Mononuclear cell (primary cell): ENCODE measurements around the gene CADPS2. TPM values are rescaled to one million over a fixed set of nuclear protein-coding genes. Genes with fewer than 3 reads are reported as not detected.

ENCODE experiments used
- H3K27me3 ChIP-seq: 2 replicates; pipeline ENCODE4 v1.6.0; 2011; ENCODE audit warnings: low read length, control low read depth; ENCODE audit not compliant: insufficient read depth
- H3K4me1 ChIP-seq: 2 replicates; pipeline ENCODE4 v1.5.1; 2011; ENCODE audit warnings: mild to moderate bottlenecking, low read length, control low read depth; ENCODE audit not compliant: insufficient read depth
- H3K4me3 ChIP-seq: 2 replicates; pipeline ENCODE4 v1.5.1; 2011; ENCODE audit warnings: mild to moderate bottlenecking, low read length, moderate library complexity
- H3K9me3 ChIP-seq: 2 replicates; pipeline ENCODE4 v1.5.1; 2011; ENCODE audit warnings: low read depth, mild to moderate bottlenecking, control low read depth, low read length
- total RNA-seq: library from RNA; depleted of rRNA; stranded (reverse); fragments of >200 nt; gene quantifications from one replicate; pipeline ENCODE4 v1.2.3, GENCODE V29; 2012

The CADPS2 gene
- total RNA-seq, 1 donor = not detected

DNA sequence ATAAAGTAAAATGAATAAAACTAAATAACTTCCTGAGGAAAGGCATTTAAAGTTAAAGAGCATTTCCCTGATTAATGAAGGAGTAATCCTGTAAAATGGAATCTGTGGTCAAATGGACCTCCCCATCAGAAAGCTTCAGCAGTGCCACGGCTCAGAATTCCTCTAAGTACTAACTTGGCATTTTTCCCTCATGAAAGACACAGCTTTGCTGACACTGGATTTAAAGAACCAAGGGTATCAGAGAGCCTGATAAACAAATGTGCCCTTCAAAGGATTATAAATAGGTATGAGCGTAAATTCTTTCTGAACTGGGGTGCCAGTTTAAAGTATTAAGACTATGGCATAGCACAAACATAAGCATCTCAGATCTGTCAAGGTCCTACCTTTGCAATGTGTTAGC, 159.4 kb downstream of the CADPS2 start:
- Histone ChIP-seq H3K4me3 (no peak overlapping the region), H3K27me3 (no peaks in the 10 kb centered on the region), H3K4me1 (no peaks in the 10 kb centered on the region), H3K9me3 (no peaks in the 10 kb centered on the region)

DNA sequence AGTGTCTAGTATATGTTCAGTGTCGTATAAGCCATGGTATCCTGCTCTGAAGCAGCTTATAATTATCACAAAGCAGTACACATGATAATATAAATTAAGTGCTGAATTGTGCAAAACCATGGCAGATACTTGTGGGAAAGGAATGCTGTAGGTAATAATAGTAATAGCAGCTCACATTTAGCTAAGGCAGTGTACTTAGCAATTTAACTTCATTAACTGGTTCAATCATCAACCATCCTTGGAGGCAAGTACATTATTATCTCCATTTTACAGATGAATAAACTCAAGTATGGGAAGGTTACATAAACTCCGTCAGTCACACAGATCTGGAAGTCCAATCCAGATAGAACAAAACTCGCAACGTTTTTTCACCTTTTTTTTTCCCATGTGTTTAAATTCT, 161.9 kb downstream of the CADPS2 start:
- no peaks in the 10 kb centered on the region for H3K27me3 ChIP-seq
- H3K9me3 ChIP-seq = no peaks in the 10 kb centered on the region
- H3K4me3 ChIP-seq = no peak overlapping the region
- no peaks in the 10 kb centered on the region for H3K4me1 ChIP-seq

DNA sequence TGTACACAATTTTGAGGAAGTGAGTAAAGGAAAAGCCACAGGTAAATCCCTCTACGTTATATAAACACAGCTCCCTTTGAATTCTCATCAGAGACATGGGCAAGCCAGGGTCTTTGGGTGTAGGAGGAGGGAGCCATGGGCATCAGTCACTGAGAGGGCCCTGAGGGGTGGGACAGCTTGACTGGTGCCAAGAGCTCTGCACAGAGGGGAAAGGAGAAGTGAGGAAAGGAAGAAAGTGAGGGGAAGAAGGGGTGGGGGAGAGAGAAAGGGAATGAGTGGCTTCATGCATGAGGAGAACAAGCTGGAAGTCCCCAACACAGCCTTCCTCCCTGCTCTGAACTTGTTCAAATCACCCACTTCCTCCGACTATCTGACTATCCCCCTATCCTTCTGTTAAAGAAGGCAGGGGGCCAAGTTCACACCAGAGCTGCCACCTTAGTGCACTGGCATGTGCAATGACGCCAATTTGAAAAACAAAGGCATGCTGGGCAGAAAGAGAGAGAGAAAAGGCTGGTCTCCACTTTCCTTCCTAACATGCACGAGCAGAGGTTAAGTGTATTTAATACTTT, 167.2 kb downstream of the CADPS2 start:
- Histone ChIP-seq H3K9me3 (no peaks in the 10 kb centered on the region), H3K4me1 (no peaks in the 10 kb centered on the region), H3K27me3 (no peaks in the 10 kb centered on the region), H3K4me3 (no peak overlapping the region)

DNA sequence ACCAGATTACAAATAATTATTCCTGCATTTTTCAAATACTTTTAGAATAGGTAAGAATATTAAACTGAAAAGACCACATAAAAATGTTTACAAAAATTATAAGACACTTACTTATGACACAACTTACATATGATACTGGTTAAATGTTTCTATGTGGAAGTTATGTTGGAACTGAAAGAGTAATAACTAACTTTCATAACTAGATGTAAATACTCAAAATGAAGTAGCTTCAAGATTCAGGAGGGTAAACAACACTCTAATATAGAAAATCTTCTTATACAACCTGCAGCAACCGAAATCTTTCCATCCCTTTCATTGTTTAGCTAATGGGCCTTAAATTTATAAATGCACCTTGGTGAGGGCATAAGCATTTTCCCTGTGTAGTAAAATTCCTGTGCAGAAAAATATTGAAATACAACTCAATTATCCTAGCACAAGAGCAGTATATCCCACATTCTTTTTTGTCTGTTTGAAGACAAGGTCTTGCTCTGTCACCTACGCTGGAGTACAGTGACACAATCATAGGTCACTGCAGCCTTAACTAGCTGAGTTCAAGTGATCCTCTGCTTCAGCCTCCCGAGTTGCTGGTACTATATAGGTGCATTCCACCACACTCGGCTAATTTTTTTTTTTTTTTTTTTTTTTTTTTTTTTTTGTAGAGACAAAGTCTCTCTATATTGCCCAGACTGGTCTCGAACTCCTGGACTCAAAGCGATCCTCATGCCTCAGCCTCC, 168.7 kb downstream of the CADPS2 start:
- no peaks in the 10 kb centered on the region for H3K27me3 ChIP-seq
- no peak overlapping the region for H3K4me3 ChIP-seq
- no peaks in the 10 kb centered on the region for H3K4me1 ChIP-seq
- no peaks in the 10 kb centered on the region for H3K9me3 ChIP-seq

DNA sequence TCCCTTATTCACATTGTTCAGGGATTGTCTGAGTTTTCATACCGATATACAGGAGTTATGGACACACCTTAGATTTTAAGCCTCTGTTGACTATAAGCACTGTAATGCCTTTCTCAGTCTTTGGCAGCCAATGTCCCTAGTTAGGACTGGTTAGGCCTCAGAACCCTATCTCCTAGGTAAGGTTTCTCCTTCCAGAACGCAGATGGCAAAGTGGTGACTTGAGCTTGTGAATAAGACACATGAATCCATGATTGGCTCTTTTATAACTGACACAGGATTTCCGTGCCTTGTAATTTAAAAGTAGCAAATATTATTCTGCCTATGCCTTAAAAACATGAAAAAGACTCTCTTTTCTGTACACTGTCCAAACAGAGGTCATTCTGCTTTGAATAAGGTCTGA, 171.1 kb downstream of the CADPS2 start:
- Histone ChIP-seq H3K4me3 (no peak overlapping the region), H3K4me1 (no peaks in the 10 kb centered on the region), H3K27me3 (no peaks in the 10 kb centered on the region), H3K9me3 (no peaks in the 10 kb centered on the region)

DNA sequence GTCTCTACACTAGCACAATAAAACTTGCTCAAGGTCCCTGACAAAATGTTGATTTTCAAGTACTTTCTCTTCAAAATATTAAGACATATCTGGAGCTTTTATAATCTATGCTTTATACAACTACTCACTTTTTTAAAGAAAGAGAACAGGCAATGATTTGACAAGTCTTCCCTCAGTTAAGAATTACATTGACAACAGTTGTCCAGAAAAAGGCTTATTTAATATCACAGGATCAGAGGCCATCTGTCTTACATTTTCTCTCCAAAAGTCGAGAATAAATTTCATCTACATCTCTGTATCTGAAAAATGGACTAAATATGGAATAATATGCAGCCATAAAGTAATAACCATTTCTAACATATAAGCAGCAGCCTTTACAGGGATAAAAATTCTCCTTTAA, 175.3 kb downstream of the CADPS2 start:
- no peaks in the 10 kb centered on the region for H3K4me1 ChIP-seq
- H3K4me3 ChIP-seq = no peak overlapping the region
- no peaks in the 10 kb centered on the region for H3K27me3 ChIP-seq
- H3K9me3 ChIP-seq = no peaks in the 10 kb centered on the region

DNA sequence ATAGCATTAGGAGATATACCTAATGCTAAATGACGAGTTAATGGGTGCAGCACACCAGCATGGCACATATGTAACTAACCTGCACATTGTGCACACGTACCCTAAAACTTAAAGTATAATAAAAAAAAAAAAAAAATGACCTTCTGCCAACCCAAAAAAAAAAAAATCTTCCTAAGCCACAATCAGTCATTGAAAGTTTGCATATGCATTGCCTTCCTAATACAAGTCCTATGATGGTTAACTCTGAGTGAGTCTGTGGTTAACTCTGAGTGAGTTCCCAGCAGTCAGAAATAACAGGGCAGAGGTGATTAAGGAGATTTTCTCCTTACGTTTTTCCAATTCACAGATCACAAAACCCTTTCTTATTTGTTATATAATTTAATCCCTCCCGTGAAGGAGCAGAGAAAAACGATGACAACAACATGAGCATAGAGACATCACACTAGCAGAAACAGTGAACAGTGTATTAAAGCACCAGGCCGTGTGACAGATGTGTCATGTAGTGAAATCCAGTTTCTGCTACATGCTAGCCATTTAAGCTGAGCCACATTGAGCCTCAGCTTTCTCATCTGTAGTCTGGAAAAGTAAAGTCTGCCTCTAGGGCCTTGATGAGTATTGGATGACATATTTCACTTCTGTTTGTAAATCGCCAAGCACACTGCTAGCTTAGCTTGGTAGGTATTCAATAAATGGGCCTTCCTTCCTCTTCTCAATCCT, 176.2 kb downstream of the CADPS2 start:
- no peaks in the 10 kb centered on the region for H3K27me3 ChIP-seq
- H3K4me1 ChIP-seq = no peaks in the 10 kb centered on the region
- no peak overlapping the region for H3K4me3 ChIP-seq
- no peaks in the 10 kb centered on the region for H3K9me3 ChIP-seq

DNA sequence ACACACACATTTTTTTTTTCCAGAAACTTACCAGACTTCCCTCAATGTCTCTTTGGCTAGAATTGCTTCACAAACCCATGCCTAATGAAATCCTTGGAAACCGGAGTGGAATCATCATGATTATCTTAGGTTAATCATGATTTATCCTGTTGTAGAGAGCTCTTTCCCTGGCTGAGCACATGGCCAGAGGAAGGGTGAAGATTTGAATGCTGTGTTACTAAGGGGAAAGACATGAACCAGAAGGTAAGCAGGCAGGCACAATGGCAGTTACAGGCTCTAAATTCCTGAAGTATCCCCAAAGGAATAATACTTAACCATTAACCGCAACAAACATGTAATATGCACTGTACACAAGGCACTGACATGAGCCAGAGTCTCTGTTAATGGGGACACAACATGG, 179.4 kb downstream of the CADPS2 start:
- Histone ChIP-seq H3K4me3 (no peak overlapping the region), H3K4me1 (no peaks in the 10 kb centered on the region), H3K9me3 (no peaks in the 10 kb centered on the region), H3K27me3 (no peaks in the 10 kb centered on the region)

DNA sequence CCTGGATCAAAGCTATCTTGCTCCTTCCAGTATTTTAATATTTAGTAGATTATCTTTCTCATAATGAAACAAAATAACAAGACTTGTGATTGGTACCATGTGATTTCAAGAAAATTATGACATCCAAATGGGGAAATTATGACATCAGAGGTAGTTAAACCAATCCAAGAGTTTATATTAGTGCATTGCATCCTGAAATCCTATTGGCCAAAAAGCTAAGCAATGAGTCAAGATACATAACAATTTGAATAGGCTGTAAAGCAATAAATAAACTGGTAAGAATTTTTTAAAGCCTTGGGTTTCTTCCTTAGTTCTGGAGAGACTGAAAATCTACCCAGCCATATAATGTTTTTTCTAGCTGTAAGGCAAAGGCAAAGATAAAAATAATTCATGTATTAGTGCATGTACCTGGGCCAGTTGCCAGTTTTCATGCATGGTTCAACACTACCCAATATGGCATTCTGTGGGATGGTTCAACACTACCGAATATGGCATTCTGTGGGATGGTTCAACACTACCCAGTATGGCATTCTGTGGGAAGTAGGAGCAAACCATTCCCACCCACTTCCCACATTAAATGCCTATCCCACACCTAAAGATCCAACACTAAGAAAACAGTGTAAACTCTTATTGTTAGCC, 183.3 kb downstream of the CADPS2 start, which contains the start of gene RNF148:
Gene RNF148, minus strand, starts transcription at position 51 of the 639 bp plus-strand sequence. CDS start 172 bp downstream, outside the sequence.
- H3K4me3 ChIP-seq = no peak within 1 kb of the TSS
- H3K9me3 ChIP-seq = no peaks in the 10 kb centered on the region
- no peaks in the 10 kb centered on the region for H3K4me1 ChIP-seq

DNA sequence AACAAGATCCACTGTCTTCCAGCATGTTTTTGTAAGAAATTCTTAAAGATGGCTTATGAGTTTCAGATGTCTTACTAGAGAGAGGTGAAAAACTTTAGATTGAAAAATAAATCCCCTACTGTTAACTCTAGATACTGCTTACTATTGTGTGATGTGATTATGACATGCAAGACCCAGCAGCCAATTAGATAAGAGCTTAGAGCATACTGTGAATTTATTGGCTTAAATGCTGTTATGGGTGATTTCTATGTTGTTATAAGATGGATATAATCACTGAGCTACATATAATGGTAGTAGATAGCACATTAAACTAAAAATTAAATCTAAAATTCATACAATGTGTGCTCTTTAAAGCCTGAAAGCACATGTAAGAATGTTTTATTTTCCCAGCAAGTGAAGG, 187.2 kb downstream of the CADPS2 start, which contains the start of gene RNF133:
Gene RNF133, minus strand, starts transcription at position 101 of the 400 bp plus-strand sequence. CDS start 199 bp downstream, outside the sequence.
- H3K4me1 ChIP-seq = no peaks in the 10 kb centered on the region
- H3K9me3 ChIP-seq = no peaks in the 10 kb centered on the region
- no peak within 1 kb of the TSS for H3K4me3 ChIP-seq
- H3K27me3 ChIP-seq = no peaks in the 10 kb centered on the region

More for the DNA sequence above, 183.3 kb downstream of the CADPS2 start, which contains the start of gene RNF148:
- H3K27me3 ChIP-seq = no peaks in the 10 kb centered on the region

DNA sequence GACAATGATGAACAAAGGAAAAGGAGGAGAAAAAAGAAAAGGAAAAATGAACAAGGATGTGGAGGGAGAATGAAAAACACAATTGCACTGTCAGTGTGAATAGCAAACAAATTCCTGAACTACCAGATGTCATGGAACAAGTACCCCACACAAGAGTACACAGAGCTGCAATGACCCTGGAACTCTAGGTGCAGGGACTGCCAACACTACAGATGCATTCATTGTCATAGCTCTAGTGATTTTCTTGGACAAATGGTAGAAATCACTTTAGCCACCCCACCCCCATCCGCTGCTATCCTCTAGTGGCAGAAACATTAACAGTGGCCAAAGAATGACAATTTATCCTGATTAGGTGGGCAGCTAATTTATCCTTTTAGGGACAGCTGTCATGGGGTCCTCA, 190.4 kb downstream of the CADPS2 start:
- Histone ChIP-seq H3K4me3 (no peak overlapping the region), H3K27me3 (no peaks in the 10 kb centered on the region), H3K9me3 (no peaks in the 10 kb centered on the region), H3K4me1 (no peaks in the 10 kb centered on the region)

DNA sequence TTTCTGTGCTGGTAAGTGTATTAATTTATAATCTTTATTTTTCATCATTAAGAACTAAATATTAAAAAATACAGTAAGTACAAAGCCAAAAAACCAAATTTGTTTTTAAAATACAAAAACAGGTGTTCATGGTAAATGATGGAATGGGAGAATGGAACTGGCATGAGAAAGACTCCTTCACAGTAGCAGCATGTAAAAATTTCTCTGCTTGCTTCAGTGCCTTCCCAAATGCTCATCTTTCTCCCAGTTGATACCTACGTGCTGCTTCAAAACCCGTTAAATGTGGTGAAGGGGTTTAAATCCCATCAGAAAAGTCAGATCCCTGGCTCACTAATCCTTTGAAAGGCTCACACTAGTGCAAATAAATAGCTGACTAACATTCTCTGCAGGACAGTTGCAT, 191.6 kb downstream of the CADPS2 start:
- H3K9me3 ChIP-seq = no peaks in the 10 kb centered on the region
- H3K27me3 ChIP-seq = no peaks in the 10 kb centered on the region
- H3K4me3 ChIP-seq = no peak overlapping the region
- H3K4me1 ChIP-seq = no peaks in the 10 kb centered on the region

DNA sequence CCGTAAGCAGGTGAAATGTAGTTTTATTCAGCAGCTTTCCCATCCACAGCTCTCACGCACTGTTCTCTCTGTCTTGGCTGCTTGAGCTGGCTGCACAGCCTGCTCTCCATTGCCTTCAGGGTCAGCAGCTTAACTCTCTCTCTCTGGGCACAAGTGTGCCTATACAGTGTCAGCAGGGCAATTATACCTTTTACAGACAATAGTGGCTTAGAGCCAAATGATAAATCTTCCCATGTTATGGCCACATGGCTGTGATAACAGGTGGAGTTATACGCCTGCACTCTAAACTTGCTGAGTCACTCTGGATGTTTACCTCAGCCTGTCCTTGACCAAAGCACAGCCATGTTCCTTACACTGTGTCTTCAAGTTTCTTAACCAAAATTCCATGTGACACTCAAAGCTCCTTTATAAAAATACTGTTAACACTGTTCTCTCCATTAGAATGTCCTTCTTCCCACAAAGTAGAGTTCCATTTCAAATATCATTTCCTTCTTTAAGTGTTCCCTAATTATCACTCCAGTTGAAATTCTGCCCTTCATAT, 193.4 kb downstream of the CADPS2 start:
- H3K4me1 ChIP-seq = no peaks in the 10 kb centered on the region

DNA sequence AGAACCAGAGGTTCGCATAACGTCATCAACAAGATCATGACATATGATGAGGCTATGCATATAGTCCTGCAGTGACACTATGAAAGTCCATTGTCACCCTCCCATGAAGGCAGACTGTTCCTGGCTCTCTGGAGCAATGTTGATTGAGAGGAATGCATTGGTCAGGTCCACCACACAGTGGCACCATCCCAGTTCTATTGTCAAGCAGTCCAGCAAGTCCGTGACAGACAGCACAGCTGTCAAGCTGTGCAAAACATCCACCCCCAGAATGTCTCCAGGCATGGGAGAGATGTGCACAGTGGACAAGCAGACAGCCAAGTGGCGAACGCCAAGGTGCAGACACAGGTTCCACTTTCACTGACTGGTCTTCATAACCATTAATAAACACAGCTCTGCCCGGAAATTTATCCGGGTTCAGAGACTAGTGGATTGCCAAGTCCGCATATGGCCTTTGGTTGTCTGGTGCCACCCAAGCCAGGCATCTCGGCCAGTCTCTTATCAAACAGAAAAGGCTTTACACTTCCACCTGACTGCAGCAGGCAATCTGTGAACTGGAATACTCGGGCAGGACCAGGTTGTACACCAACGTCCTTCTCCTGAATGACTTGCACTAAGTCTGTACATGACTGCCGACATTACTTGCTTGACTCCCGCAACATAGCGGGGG, 194.6 kb downstream of the CADPS2 start:
- H3K4me1 ChIP-seq = no peaks in the 10 kb centered on the region

More for the DNA sequence above, 193.4 kb downstream of the CADPS2 start:
- no peaks in the 10 kb centered on the region for H3K27me3 ChIP-seq
- no peaks in the 10 kb centered on the region for H3K9me3 ChIP-seq
- H3K4me3 ChIP-seq = no peak overlapping the region

More for the DNA sequence above, 194.6 kb downstream of the CADPS2 start:
- Histone ChIP-seq H3K9me3 (no peaks in the 10 kb centered on the region), H3K27me3 (no peaks in the 10 kb centered on the region), H3K4me3 (no peak overlapping the region)
